Fibroblast of villous mesenchyme (primary cell): ENCODE measurements around the gene ZNF236. TPM values are rescaled to one million over a fixed set of nuclear protein-coding genes. Genes with fewer than 3 reads are reported as not detected.

ENCODE experiments used
- DNase-seq: peaks from one replicate; pipeline ENCODE4 v3.0.0-alpha.2; 2010; ENCODE audit warnings: low read depth
- H3K4me3 ChIP-seq: 2 replicates; pipeline ENCODE4 v1.5.1; 2011; ENCODE audit warnings: low read depth, mild to moderate bottlenecking, low read length
- total RNA-seq: library from RNA; depleted of rRNA; stranded (reverse); fragments of >200 nt; gene quantifications from 2 replicates; pipeline ENCODE4 v1.2.3, GENCODE V29; 2012
- TF ChIP-seq, protein P1 (sequence below): IDR thresholded peaks from 2 replicates; pipeline ENCODE4 v1.5.1; 2012; ENCODE audit warnings: low read depth, mild to moderate bottlenecking, low read length; ENCODE audit not compliant: insufficient read depth

Gene ZNF236
- total RNA-seq, 1 donor: 12.5 TPM

DNA sequence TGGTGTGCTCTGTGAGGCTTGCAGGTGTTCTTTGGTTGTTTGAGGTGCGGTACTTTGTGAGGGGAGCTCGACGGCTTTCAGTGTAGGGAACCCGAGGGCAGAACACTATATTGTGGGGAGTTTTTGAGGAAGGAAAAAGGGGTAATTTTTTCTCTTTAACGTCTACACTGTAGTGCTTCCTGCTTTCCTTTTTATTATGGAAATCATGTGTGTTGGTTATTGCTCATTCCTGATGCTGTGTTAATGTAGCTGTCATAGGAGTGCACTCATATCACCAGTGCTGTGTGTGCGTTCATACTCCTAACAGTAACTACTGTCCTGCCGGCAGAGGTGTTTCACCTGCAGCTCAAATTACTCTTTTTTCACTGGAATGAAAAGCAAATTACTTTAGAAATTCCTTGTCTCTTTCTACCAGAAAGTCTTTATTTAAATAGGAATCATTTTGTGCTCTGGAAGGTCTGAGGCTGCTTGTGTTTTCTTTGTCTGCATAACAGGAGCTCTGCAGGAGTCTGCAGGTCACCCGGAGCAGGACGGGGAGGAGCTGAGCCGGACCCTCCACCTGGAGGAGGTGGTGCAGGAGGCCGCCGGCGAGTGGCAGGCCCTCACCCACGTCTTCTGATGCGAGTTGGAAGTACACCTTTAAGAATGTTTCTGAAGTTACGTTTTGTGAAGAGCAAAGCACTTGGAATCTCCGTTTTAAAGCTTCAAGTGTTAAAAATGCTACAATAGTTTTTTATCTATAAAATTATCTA, 145.5 kb downstream of the ZNF236 start:
- TF ChIP-seq, protein P1, sequence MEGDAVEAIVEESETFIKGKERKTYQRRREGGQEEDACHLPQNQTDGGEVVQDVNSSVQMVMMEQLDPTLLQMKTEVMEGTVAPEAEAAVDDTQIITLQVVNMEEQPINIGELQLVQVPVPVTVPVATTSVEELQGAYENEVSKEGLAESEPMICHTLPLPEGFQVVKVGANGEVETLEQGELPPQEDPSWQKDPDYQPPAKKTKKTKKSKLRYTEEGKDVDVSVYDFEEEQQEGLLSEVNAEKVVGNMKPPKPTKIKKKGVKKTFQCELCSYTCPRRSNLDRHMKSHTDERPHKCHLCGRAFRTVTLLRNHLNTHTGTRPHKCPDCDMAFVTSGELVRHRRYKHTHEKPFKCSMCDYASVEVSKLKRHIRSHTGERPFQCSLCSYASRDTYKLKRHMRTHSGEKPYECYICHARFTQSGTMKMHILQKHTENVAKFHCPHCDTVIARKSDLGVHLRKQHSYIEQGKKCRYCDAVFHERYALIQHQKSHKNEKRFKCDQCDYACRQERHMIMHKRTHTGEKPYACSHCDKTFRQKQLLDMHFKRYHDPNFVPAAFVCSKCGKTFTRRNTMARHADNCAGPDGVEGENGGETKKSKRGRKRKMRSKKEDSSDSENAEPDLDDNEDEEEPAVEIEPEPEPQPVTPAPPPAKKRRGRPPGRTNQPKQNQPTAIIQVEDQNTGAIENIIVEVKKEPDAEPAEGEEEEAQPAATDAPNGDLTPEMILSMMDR: no peak
- DNase-seq: no peak
- H3K4me3 ChIP-seq: no peak overlapping the region

DNA sequence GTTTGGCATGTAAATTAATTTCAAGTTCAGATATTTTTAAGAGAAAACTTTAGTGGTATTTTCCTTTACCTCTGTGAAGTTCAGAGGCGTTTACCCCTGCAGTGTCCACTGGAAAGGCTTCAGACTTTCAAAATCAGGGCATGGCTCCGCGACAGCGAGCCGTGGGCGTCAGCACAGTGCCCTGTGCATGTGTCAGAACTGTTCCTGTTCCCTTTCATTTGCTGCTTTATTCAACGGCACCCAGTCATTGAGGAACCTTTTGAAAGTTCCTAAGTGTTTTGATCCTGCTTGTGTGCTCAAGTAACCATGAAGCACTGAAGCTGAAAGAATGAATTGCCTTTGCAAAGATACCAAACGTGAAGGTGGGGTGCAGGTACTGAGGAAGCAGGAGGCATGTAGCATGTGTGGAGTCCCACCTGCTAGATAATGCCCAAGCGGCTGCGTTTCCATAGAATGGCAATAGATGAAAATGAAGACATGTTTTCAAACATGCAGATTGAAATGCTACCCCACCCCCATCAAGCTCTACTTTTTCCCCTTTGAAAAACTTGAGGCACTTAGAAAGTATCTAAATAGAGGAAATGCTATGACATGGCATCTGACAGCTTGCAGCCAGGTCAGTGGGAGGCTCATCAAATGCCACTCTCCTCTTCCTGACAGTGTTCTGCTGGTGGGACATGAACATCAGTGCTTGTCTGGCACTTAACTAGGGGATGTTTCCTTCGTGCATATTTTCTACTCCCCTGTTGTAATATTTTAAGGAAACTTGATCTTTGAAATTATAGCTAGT, 148.6 kb downstream of the ZNF236 start:
- TF ChIP-seq, protein P1: no peak
- H3K4me3 ChIP-seq: no peak overlapping the region
- DNase-seq: no peak

DNA sequence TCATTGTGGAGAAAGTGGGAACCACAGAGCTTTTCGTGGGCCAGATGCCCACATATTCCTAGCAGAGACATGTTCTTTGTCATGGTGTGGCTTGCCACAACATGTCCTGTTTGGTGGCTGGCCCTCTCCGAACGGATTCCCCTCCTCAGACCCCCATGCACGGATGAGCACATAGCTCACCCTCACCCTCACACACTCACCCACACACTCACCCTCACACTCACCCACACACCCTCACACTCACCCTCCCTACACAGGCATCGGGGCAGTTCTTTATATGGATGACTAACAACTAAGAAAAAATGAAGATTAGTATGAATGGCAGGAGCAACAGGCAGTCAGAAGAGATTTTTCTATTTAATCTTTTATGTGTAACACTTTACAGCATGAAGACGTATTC, 149.9 kb downstream of the ZNF236 start:
- TF ChIP-seq, protein P1: no peak
- no peak overlapping the region for H3K4me3 ChIP-seq
- no peak for DNase-seq

DNA sequence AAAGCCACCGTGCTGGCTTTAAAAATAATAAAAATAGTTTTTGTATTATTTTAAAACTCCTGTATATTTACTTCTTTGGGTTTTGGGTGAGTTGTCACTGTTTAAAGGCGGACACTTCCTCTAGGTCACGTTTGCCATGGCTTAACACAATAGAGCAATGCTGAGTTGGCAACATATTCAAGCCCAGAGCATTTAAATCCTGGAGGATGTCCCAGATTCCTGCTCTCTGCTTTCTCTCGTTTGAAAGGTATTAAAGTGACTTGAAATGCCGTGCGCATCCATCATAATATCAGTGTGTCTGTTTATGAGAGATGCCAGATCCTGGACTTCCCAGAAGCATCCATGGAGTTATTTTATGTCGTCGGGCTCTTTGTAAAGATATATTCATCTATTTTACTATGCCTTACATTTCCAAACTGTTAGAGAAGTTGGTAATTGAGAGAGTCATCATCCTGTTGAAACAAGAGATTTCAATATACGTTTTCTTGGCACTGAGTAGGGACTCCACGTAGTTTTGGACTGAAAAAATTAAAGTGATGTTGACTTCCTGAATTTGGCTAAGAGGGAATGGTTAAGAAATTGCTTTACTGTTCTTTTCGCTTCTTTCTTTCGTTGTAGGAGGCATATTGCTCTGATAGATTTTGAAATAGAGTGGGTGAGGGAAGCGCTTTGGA, 150.6 kb downstream of the ZNF236 start:
- H3K4me3 ChIP-seq: no peak overlapping the region
- TF ChIP-seq, protein P1: no peak
- DNase-seq: no peak

DNA sequence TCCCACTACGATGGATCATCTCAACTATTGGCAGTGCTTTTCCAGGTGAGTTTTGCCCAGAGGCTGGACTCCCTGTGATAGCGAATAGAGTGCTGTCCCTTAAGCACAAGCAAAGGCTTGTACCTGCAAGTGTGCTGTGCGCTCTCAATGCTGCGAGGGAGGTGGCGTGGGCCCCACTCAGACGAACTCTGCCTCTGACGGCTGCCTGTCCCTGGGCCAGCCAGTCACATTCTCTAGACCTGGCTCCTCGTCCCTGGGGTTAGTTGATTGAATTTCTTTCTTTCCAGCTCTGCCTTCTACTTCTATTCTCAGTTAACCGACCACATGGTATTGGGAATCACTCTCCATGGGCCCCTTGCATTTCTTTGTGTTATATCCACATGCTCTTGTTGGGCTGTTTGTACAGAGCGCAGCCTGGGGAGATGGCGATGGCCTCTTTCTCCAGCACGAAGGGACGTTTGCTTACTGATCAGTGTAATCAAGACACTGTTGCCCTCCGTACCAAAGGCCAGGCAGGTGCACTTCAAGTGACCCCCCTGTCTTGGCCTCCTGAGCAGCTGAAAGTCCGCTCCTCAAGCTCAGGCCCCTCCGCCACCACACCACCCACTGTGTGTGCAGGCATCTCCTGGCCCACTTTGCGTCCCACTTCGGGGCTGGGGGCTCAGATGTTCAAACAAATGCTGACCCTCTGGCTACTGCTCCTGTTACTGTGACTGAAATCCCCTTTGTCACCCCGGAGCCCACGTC, 151.3 kb downstream of the ZNF236 start:
- no peak for DNase-seq
- TF ChIP-seq, protein P1: no peak
- H3K4me3 ChIP-seq: no peak overlapping the region

DNA sequence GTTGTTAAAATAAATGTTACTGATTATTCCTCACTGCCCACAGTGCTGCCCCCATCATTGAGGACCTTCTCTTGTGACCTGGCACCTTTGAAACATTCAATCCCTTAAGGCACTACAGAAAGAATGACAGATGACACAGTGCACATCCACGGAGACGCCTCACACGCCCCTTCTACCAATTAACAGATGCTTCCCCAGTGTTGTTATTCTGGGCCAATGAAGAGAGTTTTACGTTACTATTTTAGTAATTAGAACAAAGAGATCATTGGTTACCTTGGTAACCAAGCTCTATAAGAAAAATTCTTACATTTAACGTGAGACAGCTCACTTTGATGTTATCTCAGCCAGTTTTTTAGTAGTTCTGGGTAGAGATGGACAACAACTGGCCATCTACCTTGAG, 152.0 kb downstream of the ZNF236 start:
- TF ChIP-seq, protein P1: no peak
- no peak for DNase-seq
- no peak overlapping the region for H3K4me3 ChIP-seq
